ENCODE results near the gene GRIK2.

- TF ChIP-seq CTCF (IDR thresholded peaks at IDR 0.05): no peak
- no peak for TF ChIP-seq POLR2A (IDR thresholded peaks at IDR 0.05)
Measured at GRCh38 chr6:101668496-101669030, 275.1 kb downstream of the GRIK2 start.

All from heart left ventricle (tissue), 13 donors.